ENCODE measurements around the gene HDAC7. TPM values are rescaled to one million over a fixed set of nuclear protein-coding genes. Genes with fewer than 3 reads are reported as not detected.

The HDAC7 gene
- total RNA-seq, 4 donors from 2014 or later = 90.4 to 186 (median 98.4) TPM

- 47 to 51% methylated on average over 12 to 14 of the region's 14 CpGs for WGBS, 2 donors
- DNase-seq (ENCODE audit: low spot score in 2 of 2) = no peak
- TF ChIP-seq CTCF (IDR thresholded peaks at IDR 0.05) (no peak), POLR2A (IDR thresholded peaks at IDR 0.05) (no peak), EP300 (IDR thresholded peaks at IDR 0.05) (no peak)
- H3K4me3 ChIP-seq = no peak overlapping the region
- peak overlapping the region; percentile 7 to 99 (median 81) for H3K27ac ChIP-seq
- peaks cover 0 to 70% (median 46%) of the 10 kb centered on the region in 4 donors for H3K4me1 ChIP-seq
- H3K9me3 ChIP-seq = no peaks in the 10 kb centered on the region
- no peaks in the 10 kb centered on the region for H3K36me3 ChIP-seq
- no peaks in the 10 kb centered on the region for H3K27me3 ChIP-seq
Measured at GRCh38 chr12:47828008-47828975, 8.6 kb upstream of the HDAC7 start.

- Histone ChIP-seq H3K27me3 (no peaks in the 10 kb centered on the region), H3K4me1 (peaks cover 5 to 96% (median 72%) of the 10 kb centered on the region in 4 donors), H3K4me3 (no peak overlapping the region), H3K27ac (peak overlapping the region in 3 of 4 donors; percentile 96 to 99 (median 98)), H3K9me3 (no peaks in the 10 kb centered on the region), H3K36me3 (no peaks in the 10 kb centered on the region)
- no peak for DNase-seq (ENCODE audit: low spot score in 2 of 2)
- 50 to 57% methylated on average over 6 of the region's 6 CpGs for WGBS, 2 donors
- TF ChIP-seq CTCF (IDR thresholded peaks at IDR 0.05) (no peak), EP300 (IDR thresholded peaks at IDR 0.05) (no peak), POLR2A (IDR thresholded peaks at IDR 0.05) (no peak)
Measured at GRCh38 chr12:47825173-47825639, 5.5 kb upstream of the HDAC7 start.

- Histone ChIP-seq H3K27me3 (no peaks in the 10 kb centered on the region), H3K9me3 (no peaks in the 10 kb centered on the region), H3K4me1 (peaks cover 5 to 90% (median 72%) of the 10 kb centered on the region in 4 donors), H3K36me3 (no peaks in the 10 kb centered on the region), H3K4me3 (no peak overlapping the region), H3K27ac (peak overlapping the region; percentile 66 to 99 (median 97))
- 69% methylated on average over 3 of the region's 3 CpGs for WGBS, 2 donors
- TF ChIP-seq POLR2A (IDR thresholded peaks at IDR 0.05) (no peak), CTCF (IDR thresholded peaks at IDR 0.05) (no peak), EP300 (IDR thresholded peaks at IDR 0.05) (no peak)
- DNase-seq (ENCODE audit: low spot score in 2 of 2) = no peak
Measured at GRCh38 chr12:47824635-47825034, 4.9 kb upstream of the HDAC7 start.

- H3K4me3 ChIP-seq = no peak overlapping the region
- H3K9me3 ChIP-seq = no peaks in the 10 kb centered on the region
- TF ChIP-seq CTCF (IDR thresholded peaks at IDR 0.05) (no peak), EP300 (IDR thresholded peaks at IDR 0.05) (no peak), POLR2A (IDR thresholded peaks at IDR 0.05) (no peak)
- H3K27me3 ChIP-seq = no peaks in the 10 kb centered on the region
- peaks cover 5 to 86% (median 67%) of the 10 kb centered on the region in 4 donors for H3K4me1 ChIP-seq
- WGBS, 2 donors = 58 to 90% methylated on average over 2 of the region's 2 CpGs
- peak overlapping the region; percentile 66 to 99 (median 97) for H3K27ac ChIP-seq
- H3K36me3 ChIP-seq = no peaks in the 10 kb centered on the region
- no peak for DNase-seq (ENCODE audit: low spot score in 2 of 2)
Measured at GRCh38 chr12:47824198-47824597, 4.5 kb upstream of the HDAC7 start.

Data from tibial nerve (tissue), 4 donors.